Astrocyte of the spinal cord (primary cell): ENCODE data around the gene LRRC63.
A peak's percentile ranks its signal among the peaks of the same experiment; 100 is the strongest.

Experiments
- DNase-seq: peaks from one replicate; pipeline ENCODE4 v3.0.0; 2011; ENCODE audit warnings: low read depth, low spot score
- H3K4me3 ChIP-seq: 2 replicates; pipeline ENCODE4 v1.5.1; 2011; ENCODE audit warnings: low read depth, mild to moderate bottlenecking, low read length, moderate library complexity
- in situ Hi-C: cut with HindIII; loops from 2 replicates; pipeline ENCODE4 v1.10.0; 2017; ENCODE audit warnings: low sequenced_read_pairs
- TF ChIP-seq, protein P1 (sequence below): IDR thresholded peaks from 2 replicates; pipeline ENCODE4 v1.5.1; 2012; ENCODE audit warnings: low read depth, mild to moderate bottlenecking, low read length, inconsistent platforms

Gene LRRC63

DNA sequence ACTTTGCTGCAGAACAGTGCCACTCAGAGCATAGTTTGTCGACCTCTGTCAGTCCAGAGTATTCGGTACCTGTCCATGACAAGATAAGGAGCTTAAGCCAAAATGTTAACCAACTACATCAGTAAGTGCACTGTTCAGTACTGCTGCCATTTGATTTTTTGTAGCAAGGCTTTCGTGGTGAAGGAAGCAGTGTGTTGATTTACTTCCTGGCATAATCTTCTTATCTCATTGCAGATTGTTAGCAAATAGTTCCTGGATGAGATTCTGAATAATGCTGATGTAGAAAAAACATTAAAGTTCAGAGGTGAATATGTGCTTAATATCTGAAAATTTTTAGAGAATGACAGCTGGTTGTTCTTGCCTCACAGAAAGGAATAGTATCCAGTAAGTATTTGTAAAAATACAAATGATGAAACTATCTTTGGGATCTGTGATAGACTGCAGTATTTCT, 85.7 kb downstream of the LRRC63 start:
- in situ Hi-C loops, result no loop called here
- peak; percentile 45 for DNase-seq
- TF ChIP-seq, protein P1, sequence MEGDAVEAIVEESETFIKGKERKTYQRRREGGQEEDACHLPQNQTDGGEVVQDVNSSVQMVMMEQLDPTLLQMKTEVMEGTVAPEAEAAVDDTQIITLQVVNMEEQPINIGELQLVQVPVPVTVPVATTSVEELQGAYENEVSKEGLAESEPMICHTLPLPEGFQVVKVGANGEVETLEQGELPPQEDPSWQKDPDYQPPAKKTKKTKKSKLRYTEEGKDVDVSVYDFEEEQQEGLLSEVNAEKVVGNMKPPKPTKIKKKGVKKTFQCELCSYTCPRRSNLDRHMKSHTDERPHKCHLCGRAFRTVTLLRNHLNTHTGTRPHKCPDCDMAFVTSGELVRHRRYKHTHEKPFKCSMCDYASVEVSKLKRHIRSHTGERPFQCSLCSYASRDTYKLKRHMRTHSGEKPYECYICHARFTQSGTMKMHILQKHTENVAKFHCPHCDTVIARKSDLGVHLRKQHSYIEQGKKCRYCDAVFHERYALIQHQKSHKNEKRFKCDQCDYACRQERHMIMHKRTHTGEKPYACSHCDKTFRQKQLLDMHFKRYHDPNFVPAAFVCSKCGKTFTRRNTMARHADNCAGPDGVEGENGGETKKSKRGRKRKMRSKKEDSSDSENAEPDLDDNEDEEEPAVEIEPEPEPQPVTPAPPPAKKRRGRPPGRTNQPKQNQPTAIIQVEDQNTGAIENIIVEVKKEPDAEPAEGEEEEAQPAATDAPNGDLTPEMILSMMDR, result no peak
- H3K4me3 ChIP-seq, result no peak overlapping the region

GRCh38 chr13:46303742-46304385, 92.1 kb downstream of the LRRC63 start:
- in situ Hi-C loops, result no loop called here
- TF ChIP-seq, protein P1, result no peak
- DNase-seq, result no peak

DNA sequence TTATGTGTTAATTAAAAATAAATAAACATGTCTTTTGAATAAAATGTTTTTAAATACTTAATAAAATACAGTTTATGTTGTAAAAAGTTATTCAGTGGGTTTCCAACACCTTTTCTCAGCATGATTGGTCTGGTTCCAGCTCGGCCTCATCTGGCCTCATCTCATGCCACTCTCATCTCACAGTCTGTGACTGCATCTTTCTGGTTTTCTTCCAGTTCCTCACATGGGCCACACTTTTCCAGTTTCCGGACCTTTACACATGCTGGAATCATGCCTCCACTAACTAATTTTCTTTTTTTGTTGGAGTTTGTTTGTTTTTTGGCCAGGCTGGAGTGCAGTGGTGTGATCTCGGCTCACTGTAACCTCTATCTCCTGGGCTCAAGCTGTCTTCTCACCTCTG, 92.8 kb downstream of the LRRC63 start:
- in situ Hi-C loops, result no loop called here
- TF ChIP-seq, protein P1, result no peak
- no peak overlapping the region for H3K4me3 ChIP-seq
- DNase-seq, result no peak

More at GRCh38 chr13:46303742-46304385, 92.1 kb downstream of the LRRC63 start:
- no peak overlapping the region for H3K4me3 ChIP-seq

DNA sequence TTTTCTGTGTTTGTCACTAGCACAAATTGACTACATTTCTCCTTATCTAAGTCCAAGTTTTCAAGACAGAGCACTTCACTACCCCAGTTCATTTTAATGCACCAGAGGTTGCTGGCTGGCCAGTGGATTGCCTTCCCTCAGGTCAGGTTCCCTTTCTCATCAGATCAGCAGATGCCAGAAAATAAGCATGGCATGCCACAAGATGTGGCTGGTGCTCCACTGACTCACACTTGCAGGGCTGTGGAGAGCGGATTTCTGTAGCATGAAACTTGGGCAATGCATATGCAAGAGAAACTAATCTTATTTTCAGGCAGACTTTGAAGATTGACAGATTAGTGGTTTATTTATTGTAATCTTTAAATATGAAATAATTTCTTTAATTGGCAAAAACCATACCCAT, 95.8 kb downstream of the LRRC63 start:
- no peak overlapping the region for H3K4me3 ChIP-seq
- in situ Hi-C loops, result no loop called here
- DNase-seq, result peak; percentile 15
- TF ChIP-seq, protein P1, result no peak

DNA sequence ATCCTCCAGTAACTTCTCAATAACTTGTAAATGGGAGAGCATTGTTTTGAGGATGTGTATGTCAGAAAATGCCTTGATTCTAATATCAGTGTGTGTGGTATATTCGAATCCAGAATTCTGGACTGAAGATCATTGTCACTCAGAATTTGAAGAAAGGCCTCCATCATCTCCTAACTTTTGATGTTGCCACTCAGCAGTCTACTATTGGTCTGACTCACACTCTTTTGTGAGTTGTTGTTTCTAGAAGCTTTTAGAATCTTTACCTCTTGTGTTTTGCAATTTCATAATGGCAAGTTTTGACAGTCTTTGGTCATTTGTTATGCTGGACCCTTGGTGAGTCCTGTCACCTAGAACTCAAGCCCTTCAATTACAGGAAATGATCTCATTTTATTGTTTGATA, 98.3 kb downstream of the LRRC63 start:
- TF ChIP-seq, protein P1, result no peak
- in situ Hi-C loops, result no loop called here
- no peak for DNase-seq
- no peak overlapping the region for H3K4me3 ChIP-seq

DNA sequence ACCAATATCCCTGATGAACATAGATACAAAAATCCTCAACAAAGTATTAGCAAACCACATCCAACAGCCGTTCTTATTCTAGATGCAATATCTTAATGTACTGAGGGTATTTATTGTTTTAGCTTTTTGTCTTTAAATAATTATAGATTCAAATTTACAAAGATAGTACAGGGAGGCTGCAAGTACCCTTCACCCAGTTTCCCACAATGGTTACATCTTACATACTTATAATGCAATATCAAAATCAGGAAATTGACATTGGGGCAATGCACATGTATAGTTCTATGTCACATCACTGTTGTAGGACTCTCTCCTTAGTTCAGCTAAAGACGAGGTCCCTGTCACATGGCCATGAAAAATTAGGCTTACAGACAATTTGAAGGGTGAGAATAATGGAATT, 99.5 kb downstream of the LRRC63 start:
- TF ChIP-seq, protein P1, result no peak
- DNase-seq, result no peak
- in situ Hi-C loops, result no loop called here
- H3K4me3 ChIP-seq, result no peak overlapping the region

- H3K4me3 ChIP-seq, result no peak overlapping the region
- no peak for DNase-seq
- TF ChIP-seq, protein P1, result no peak
- in situ Hi-C loops, result no loop called here
Observed at GRCh38 chr13:46313024-46313423, 101.3 kb downstream of the LRRC63 start.
